ENCODE data around the gene COLGALT1. TPM values are rescaled to one million over a fixed set of nuclear protein-coding genes. Genes with fewer than 3 reads are reported as not detected.
A peak's percentile ranks its signal among the peaks of the same experiment; 100 is the strongest.

The COLGALT1 gene
- total and polyA plus RNA-seq, 2 of the 8 experiments (the other 6 are each of a cell fraction or from before 2014, with no cell fraction given), result 44.7 to 58.1 TPM

DNA sequence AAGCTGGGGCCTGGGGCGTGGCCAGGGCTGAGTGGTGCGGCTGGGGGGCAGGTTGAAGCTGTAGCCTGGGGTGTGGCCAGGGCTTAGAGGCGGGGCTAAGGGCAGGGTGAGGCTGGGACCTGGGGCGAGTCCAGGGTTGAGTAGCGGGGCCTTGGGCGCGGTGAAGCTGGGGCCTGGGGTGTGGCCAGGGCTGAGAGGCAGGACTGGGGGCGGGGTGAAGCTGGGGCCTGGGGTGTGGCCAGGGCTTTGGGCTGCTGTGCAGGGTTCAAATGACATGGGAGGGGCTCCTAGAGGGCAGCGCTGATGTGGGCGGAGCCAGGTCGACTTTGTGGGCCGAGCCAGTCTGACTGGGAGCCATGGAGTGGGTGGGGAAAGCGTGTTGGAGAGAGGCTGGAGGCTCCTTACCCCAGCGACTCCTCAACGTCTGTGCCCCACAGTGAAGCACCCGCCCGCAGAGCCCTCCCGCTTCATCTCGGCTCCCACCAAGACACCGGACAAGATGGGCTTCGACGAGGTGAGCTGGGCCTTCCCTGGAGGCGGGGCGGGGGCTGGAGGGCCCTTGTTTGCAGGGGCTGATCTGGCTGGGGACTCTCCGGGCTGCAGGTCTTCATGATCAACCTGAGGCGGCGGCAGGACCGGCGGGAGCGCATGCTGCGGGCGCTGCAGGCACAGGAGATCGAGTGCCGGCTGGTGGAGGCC lies 21.5 kb downstream of the COLGALT1 start (continued):
- TF ChIP-seq, protein P1, sequence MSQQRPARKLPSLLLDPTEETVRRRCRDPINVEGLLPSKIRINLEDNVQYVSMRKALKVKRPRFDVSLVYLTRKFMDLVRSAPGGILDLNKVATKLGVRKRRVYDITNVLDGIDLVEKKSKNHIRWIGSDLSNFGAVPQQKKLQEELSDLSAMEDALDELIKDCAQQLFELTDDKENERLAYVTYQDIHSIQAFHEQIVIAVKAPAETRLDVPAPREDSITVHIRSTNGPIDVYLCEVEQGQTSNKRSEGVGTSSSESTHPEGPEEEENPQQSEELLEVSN (IDR thresholded peaks at IDR 0.05), result 0 out of 2 replicates have a peak, but pooled peaks have one; percentile 40
- peak; percentile 49; the same call in 1 of the 2 replicates for TF ChIP-seq POLR2AphosphoS5 (IDR thresholded peaks at IDR 0.05; ENCODE audit: low read depth, low read length)
